GM19324 (cell line): ENCODE measurements around the gene KRTAP20-3.

Experiments used
- ATAC-seq: cut with Tn5 transposase; IDR thresholded peaks from one replicate; pipeline ENCODE4 v1.9.1; 2021; ENCODE audit warnings: mild to moderate bottlenecking, moderate library complexity; ENCODE audit not compliant: unreplicated experiment, low FRiP score

KRTAP20-3 gene

DNA sequence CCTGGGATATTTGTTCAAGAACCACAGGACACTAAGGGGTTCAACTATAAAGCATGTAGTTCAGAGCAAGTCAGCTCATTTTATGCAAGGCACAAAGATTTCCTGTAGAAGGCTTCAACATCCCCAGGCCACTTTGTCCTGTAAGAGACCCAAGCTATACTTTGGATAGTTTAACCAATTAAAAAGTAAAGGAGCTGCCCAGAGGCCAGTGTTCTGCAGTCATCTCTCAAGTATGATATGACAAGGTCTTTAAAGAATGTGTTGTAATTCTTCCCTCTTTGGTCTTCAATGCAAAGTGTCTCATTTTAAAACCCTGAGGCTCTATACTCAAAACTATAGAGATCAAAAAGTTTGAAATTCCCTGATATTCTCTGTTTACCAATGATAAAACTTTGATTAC is 34.1 kb downstream of the KRTAP20-3 start:
- ATAC-seq: no peak

DNA sequence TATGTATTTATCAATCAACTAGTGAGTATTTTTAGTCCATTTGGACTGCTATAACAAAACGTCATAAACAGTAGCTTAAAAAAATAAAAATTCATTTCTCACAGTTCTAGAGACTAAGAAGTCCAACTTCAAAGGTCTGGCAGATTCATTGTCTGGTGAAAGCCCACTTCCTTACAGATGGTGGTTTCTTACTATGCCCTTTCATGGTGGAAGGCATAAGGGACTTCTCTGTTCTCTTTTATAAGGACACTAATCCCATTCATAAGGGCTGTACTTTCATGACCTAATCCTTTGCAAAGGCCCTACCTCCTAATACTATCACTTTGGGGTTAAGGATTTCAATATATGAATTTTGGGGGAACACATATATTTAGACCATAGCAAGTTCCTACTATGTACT is 37.9 kb downstream of the KRTAP20-3 start:
- no peak for ATAC-seq

DNA sequence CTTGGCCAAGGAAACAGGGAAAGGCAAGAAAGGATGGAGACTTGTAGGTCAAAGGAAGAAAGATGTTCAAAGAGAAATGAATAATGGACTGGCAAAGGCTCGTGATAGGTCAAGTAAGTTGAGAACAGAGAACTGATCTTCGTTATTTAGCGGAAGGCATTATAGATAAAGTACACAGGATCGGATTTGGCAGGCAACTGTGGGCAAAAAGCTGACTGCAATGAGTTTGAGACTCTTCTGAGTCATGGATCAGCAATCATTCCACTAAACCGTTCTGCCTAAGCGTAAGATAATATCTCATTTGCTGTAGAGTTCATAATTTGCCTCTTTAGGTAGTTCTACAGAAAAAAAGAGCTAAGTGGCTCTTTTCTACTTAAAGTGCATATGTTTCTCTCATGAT is 41.8 kb downstream of the KRTAP20-3 start:
- no peak for ATAC-seq

- no peak for ATAC-seq
Measured at GRCh38 chr21:30689822-30690221, 47.2 kb downstream of the KRTAP20-3 start.
